ENCODE measurements around the gene THRB.

THRB gene

DNA sequence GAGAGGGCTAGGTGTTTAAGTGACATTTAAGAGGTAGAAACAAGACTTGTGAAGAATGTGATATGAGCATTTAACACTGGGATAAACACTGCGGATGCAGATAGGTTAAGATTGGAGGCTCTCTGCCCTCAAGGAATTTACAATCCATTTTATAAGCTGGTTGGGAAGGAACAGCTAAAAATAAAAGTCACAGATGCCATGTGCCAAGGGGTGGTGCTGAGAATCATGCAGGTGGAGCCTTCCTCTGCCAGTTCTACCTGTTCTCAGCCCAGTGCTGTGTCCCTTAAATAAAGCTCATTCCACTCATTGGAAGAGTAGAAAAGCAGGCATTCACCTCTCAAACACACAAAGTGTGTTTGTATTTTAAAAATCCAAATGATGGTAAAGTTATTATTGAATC lies 261.9 kb downstream of the THRB start:
- FAIRE-seq, result no peak
- TF ChIP-seq POLR2A (IDR thresholded peaks at IDR 0.05; ENCODE audit: low read depth, low read length) (no peak), SPI1 (IDR thresholded peaks at IDR 0.05; ENCODE audit: low read depth, low read length) (no peak), POLR2AphosphoS5 (IDR thresholded peaks at IDR 0.05; ENCODE audit: low read depth, low read length) (no peak), POU2F2 (IDR thresholded peaks at IDR 0.05; ENCODE audit: low read depth, low read length) (no peak), PAX5 (IDR thresholded peaks at IDR 0.05; ENCODE audit: insufficient read depth, low read length, severe bottlenecking) (no peak), TAF1 (IDR thresholded peaks at IDR 0.05; ENCODE audit: low read depth, low read length) (no peak)
- no peak for DNase-seq (ENCODE audit: insufficient read length, low spot score)

GRCh38 chr3:24229468-24230221 lies 265.0 kb downstream of the THRB start:
- TF ChIP-seq POLR2AphosphoS5 (IDR thresholded peaks at IDR 0.05; ENCODE audit: low read depth, low read length) (no peak), SPI1 (IDR thresholded peaks at IDR 0.05; ENCODE audit: low read depth, low read length) (no peak), POLR2A (IDR thresholded peaks at IDR 0.05; ENCODE audit: low read depth, low read length) (no peak), POU2F2 (IDR thresholded peaks at IDR 0.05; ENCODE audit: low read depth, low read length) (no peak), TAF1 (IDR thresholded peaks at IDR 0.05; ENCODE audit: low read depth, low read length) (no peak), PAX5 (IDR thresholded peaks at IDR 0.05; ENCODE audit: insufficient read depth, low read length, severe bottlenecking) (no peak)
- FAIRE-seq (no peak), DNase-seq (ENCODE audit: insufficient read length, low spot score) (no peak)

GRCh38 chr3:24227635-24228034 lies 267.0 kb downstream of the THRB start:
- no peak for TF ChIP-seq PAX5 (IDR thresholded peaks at IDR 0.05; ENCODE audit: insufficient read depth, low read length, severe bottlenecking)
- TF ChIP-seq POLR2AphosphoS5 (IDR thresholded peaks at IDR 0.05; ENCODE audit: low read depth, low read length), result no peak
- DNase-seq (ENCODE audit: insufficient read length, low spot score) (no peak), FAIRE-seq (no peak)

- TF ChIP-seq TAF1 (IDR thresholded peaks at IDR 0.05; ENCODE audit: low read depth, low read length) (no peak), POLR2AphosphoS5 (IDR thresholded peaks at IDR 0.05; ENCODE audit: low read depth, low read length) (no peak), POU2F2 (IDR thresholded peaks at IDR 0.05; ENCODE audit: low read depth, low read length) (no peak), POLR2A (IDR thresholded peaks at IDR 0.05; ENCODE audit: low read depth, low read length) (no peak), SPI1 (IDR thresholded peaks at IDR 0.05; ENCODE audit: low read depth, low read length) (no peak), PAX5 (IDR thresholded peaks at IDR 0.05; ENCODE audit: insufficient read depth, low read length, severe bottlenecking) (no peak)
- FAIRE-seq (no peak), DNase-seq (ENCODE audit: insufficient read length, low spot score) (no peak)
Measured at GRCh38 chr3:24226397-24226796, 268.3 kb downstream of the THRB start.

DNA sequence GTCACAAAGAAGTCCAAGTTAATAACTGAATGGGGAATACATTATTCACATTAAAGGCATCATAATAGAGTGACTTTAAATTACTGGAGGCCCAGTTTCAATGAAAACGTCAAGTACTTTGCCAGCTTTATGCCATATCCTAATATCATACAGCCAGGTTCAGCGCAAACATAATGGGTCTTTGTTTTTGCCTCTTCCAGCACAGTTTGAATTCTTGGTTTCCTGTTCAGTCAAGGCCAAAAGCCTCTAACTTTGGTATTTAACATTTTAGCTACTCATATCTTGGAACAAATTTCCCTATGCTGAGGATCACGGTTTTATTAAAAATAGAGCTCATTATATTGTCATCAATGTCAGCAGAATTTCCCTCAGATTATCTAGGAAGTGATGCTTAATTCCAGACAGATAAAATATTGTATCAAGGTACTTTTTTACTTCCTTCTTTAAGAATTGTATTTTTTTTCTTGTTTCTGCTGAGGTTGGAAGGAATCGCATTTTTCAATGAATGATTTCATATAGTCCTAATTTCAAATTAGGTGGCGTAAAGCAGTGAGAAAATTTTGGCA lies 269.2 kb downstream of the THRB start:
- no peak for FAIRE-seq
- no peak for DNase-seq (ENCODE audit: insufficient read length, low spot score)
- TF ChIP-seq POLR2AphosphoS5 (IDR thresholded peaks at IDR 0.05; ENCODE audit: low read depth, low read length) (no peak), POU2F2 (IDR thresholded peaks at IDR 0.05; ENCODE audit: low read depth, low read length) (no peak), TAF1 (IDR thresholded peaks at IDR 0.05; ENCODE audit: low read depth, low read length) (no peak), PAX5 (IDR thresholded peaks at IDR 0.05; ENCODE audit: insufficient read depth, low read length, severe bottlenecking) (no peak), SPI1 (IDR thresholded peaks at IDR 0.05; ENCODE audit: low read depth, low read length) (no peak), POLR2A (IDR thresholded peaks at IDR 0.05; ENCODE audit: low read depth, low read length) (no peak)

DNA sequence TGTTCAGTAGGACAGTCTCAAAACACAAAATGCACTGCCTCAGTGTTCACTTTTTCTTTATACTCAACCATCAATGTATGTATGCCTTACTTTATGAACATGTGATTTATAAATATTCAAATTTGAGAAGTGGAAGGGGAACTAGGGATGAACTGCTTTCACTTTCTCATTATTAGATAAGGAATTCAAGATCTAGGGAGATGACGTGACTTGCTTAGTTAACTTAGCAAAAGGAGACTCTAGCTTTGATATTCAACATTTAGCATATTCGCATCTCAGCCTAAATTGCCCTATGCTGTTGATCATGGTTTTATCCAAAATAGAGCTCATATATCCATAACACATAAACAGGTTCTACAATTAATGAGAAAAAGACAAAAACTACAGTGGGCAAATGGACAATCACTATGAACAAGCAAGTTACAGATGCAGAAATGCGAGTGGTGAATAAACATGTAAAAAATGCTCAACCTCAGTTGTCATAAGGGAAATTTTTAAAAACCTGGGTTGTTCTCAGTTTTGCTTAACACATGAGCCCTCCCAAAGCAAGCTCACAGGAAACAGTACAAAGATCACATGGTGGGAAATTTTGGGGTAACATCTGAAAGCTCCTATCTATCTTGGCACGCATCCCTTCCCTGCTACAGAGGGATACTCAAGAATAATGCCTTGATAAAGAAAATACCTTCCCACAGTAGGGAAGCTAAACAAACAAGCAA lies 269.8 kb downstream of the THRB start:
- TF ChIP-seq PAX5 (IDR thresholded peaks at IDR 0.05; ENCODE audit: insufficient read depth, low read length, severe bottlenecking) (no peak), POLR2A (IDR thresholded peaks at IDR 0.05; ENCODE audit: low read depth, low read length) (no peak), SPI1 (IDR thresholded peaks at IDR 0.05; ENCODE audit: low read depth, low read length) (no peak), POU2F2 (IDR thresholded peaks at IDR 0.05; ENCODE audit: low read depth, low read length) (no peak), TAF1 (IDR thresholded peaks at IDR 0.05; ENCODE audit: low read depth, low read length) (no peak), POLR2AphosphoS5 (IDR thresholded peaks at IDR 0.05; ENCODE audit: low read depth, low read length) (no peak)
- FAIRE-seq, result no peak
- no peak for DNase-seq (ENCODE audit: insufficient read length, low spot score)

GRCh38 chr3:24222165-24222805 lies 272.4 kb downstream of the THRB start:
- no peak for TF ChIP-seq POLR2A (IDR thresholded peaks at IDR 0.05; ENCODE audit: low read depth, low read length)
- no peak for TF ChIP-seq POLR2AphosphoS5 (IDR thresholded peaks at IDR 0.05; ENCODE audit: low read depth, low read length)
- no peak for TF ChIP-seq POU2F2 (IDR thresholded peaks at IDR 0.05; ENCODE audit: low read depth, low read length)
- no peak for TF ChIP-seq TAF1 (IDR thresholded peaks at IDR 0.05; ENCODE audit: low read depth, low read length)
- TF ChIP-seq PAX5 (IDR thresholded peaks at IDR 0.05; ENCODE audit: insufficient read depth, low read length, severe bottlenecking), result no peak
- TF ChIP-seq SPI1 (IDR thresholded peaks at IDR 0.05; ENCODE audit: low read depth, low read length), result no peak
- DNase-seq (ENCODE audit: insufficient read length, low spot score) (no peak), FAIRE-seq (no peak)

DNA sequence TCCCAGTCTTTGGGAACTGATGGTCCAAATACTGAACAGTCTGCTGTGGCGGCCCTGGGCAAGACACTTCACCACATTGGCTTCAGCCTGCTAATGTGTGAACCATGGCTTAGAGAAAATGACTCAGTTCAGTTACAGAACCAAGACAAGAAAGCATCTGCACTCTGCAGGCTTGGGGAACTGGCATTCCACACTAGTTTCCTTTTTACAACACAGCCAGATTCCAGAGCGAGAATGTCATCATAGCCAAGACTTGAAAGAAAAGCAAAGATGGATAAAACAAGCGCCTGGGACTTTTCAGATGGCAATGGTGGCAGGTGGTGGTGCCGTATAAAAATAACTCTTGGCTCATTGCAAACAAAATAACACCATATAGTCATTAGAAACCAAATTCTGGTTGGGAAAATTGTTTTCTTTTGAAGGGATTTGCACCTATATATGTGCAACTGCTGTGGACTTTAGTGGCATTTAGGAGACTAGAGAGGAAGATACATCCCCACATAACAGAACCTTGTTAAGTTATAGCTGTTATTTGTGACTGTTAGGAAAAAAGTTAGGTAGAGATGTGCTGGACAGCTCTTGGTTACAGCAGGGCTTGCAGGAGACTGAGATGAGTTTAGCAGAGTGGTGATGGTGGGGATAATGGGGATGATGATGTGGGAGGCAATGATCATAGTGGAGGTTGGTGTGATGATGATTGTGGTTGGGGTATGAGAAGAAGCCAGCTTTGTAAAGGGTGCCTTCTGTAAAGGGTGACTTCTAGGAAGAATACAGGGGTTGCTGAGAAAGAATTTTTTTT lies 273.6 kb downstream of the THRB start:
- FAIRE-seq, result no peak
- DNase-seq (ENCODE audit: insufficient read length, low spot score), result no peak

More for the DNA sequence above, 273.6 kb downstream of the THRB start:
- no peak for TF ChIP-seq POLR2A (IDR thresholded peaks at IDR 0.05; ENCODE audit: low read depth, low read length)
- TF ChIP-seq POLR2AphosphoS5 (IDR thresholded peaks at IDR 0.05; ENCODE audit: low read depth, low read length), result no peak
- TF ChIP-seq SPI1 (IDR thresholded peaks at IDR 0.05; ENCODE audit: low read depth, low read length), result no peak
- no peak for TF ChIP-seq POU2F2 (IDR thresholded peaks at IDR 0.05; ENCODE audit: low read depth, low read length)
- TF ChIP-seq PAX5 (IDR thresholded peaks at IDR 0.05; ENCODE audit: insufficient read depth, low read length, severe bottlenecking), result no peak
- TF ChIP-seq TAF1 (IDR thresholded peaks at IDR 0.05; ENCODE audit: low read depth, low read length), result no peak
